Uterus (tissue), 4 donors: ENCODE measurements around the gene RNASEL. TPM values are rescaled to one million over a fixed set of nuclear protein-coding genes. Genes with fewer than 3 reads are reported as not detected.

Source experiments
- DNase-seq, 2 donors: peaks; one replicate each; pipeline ENCODE4 v3.0.0-alpha.2; 2019 to 2020
- H3K27ac ChIP-seq, 2 donors: fragments of 200-600 bp; sonication (generic); 1 replicate in 1 of 2; 2 replicates in 1 of 2; pipeline ENCODE4 v1.5.1; 2016 to 2018
- H3K27me3 ChIP-seq, 2 donors: fragments of 200-600 bp; sonication (generic); one replicate each; pipeline ENCODE4 v1.5.1; 2018 to 2019; ENCODE audit warnings: control low read depth in 1 of 2
- H3K36me3 ChIP-seq, 2 donors: fragments of 200-600 bp; sonication (generic); one replicate each; pipeline ENCODE4 v1.5.1; 2019; ENCODE audit warnings: control low read depth in 1 of 2
- H3K4me1 ChIP-seq, 2 donors: fragments of 200-600 bp; sonication (generic); one replicate each; pipeline ENCODE4 v1.5.1; 2018 to 2019; ENCODE audit warnings: control low read depth in 1 of 2
- H3K4me3 ChIP-seq, 2 donors: fragments of 200-600 bp; sonication (generic); 1 replicate in 1 of 2; 2 replicates in 1 of 2; pipeline ENCODE4 v1.5.1; 2018 to 2019; ENCODE audit warnings: mild to moderate bottlenecking in 1 of 2
- H3K9me3 ChIP-seq, 2 donors: fragments of 200-600 bp; sonication (generic); one replicate each; pipeline ENCODE4 v1.5.1; 2019; ENCODE audit warnings: control low read depth in 1 of 2
- POLR2A ChIP-seq, 2 donors: fragments of 450-650 bp; IDR thresholded peaks; one replicate each; pipeline ENCODE4 v1.6.1; 2016; ENCODE audit warnings: antibody characterized with exemption in 2 of 2, mild to moderate bottlenecking in 1 of 2, moderate library complexity in 1 of 2
- intact Hi-C: fragments of 100-400 bp; cut with DNase I; formaldehyde crosslinking; loops from one replicate; pipeline ENCODE4 v1.15.1; 2023; ENCODE audit warnings: low total_unique reads
- total RNA-seq, 4 donors: library from RNA; depleted of rRNA in 3 of 4; stranded (reverse); fragments of >200 nt in 3 of 4; gene quantifications; one replicate each; pipeline versions ENCODE4 v1.1.0 to v1.2.4, GENCODE V29; 2014 to 2023
- TF ChIP-seq, protein P1 (sequence below), 4 experiments: fragments of 200-600 bp in 2 of 4; fragments of 450-650 bp in 2 of 4; sonication (generic) in 2 of 4; IDR thresholded peaks; one replicate each; pipeline ENCODE4 v1.5.1; 2016 to 2019; ENCODE audit warnings: antibody characterized with exemption in 4 of 4, mild to moderate bottlenecking in 2 of 4, moderate library complexity in 1 of 4
- donor health status: DM: yes; HTN: yes; CAD: no.

The RNASEL gene
- total RNA-seq, 4 donors from 2014 or later: 4.1 to 13.4 (median 6.9) TPM

DNA sequence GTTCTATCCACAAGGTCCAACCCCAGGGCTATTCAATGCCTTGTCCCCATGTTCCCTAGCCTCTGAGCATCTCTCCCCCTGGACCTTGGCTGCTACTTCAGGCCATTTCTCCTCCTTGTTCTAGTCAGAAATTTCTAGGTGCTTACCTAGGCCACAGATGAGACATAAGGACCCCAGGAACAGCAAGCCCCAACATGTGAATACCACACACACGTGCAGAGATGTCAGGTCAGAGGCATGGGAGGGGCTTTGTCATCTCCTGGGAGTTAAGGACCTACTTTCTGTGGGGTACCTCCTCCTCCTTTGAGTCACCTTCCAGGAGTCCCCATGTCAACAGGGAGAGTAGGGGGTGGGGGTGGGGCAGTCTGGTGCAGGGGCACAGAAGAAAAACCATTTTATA is 22.3 kb upstream of the RNASEL start:
- H3K4me1 ChIP-seq: no peaks in the 10 kb centered on the region
- H3K9me3 ChIP-seq: no peaks in the 10 kb centered on the region
- H3K27ac ChIP-seq: no peak overlapping the region
- intact Hi-C loops: no loop called here
- no peaks in the 10 kb centered on the region for H3K36me3 ChIP-seq
- no peak overlapping the region for H3K4me3 ChIP-seq
- TF ChIP-seq, protein P1, sequence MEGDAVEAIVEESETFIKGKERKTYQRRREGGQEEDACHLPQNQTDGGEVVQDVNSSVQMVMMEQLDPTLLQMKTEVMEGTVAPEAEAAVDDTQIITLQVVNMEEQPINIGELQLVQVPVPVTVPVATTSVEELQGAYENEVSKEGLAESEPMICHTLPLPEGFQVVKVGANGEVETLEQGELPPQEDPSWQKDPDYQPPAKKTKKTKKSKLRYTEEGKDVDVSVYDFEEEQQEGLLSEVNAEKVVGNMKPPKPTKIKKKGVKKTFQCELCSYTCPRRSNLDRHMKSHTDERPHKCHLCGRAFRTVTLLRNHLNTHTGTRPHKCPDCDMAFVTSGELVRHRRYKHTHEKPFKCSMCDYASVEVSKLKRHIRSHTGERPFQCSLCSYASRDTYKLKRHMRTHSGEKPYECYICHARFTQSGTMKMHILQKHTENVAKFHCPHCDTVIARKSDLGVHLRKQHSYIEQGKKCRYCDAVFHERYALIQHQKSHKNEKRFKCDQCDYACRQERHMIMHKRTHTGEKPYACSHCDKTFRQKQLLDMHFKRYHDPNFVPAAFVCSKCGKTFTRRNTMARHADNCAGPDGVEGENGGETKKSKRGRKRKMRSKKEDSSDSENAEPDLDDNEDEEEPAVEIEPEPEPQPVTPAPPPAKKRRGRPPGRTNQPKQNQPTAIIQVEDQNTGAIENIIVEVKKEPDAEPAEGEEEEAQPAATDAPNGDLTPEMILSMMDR (IDR thresholded peaks at IDR 0.05): no peak
- TF ChIP-seq POLR2A (IDR thresholded peaks at IDR 0.05): no peak
- H3K27me3 ChIP-seq: no peaks in the 10 kb centered on the region
- no peak for DNase-seq

DNA sequence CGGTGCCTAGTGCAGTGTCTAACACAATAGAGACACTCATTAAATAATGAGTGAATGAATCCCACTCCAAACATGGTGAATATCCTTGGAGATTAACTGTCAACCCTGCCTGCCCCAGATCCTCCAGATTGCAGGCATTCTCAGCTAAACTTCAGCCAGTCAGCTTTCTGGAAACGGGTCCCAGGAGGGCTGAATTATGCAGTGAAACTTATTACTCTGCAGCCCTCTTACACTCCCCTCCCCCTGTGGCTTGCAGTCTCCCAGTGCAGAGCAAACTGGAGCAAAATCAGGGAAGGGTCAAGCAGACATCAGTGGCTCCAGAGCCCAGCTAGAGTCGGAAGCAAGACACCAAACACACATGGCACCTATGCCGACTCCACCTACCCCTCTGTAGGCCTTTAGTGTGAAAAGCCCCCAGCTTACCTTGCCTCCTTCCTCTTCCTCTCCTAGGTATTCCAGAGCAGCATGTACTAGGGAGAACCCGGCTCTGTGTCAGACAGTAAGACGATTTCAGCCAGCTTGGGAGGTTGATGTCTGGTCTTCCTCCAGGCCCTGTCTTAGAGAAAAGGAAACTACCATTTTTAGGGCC is 21.6 kb upstream of the RNASEL start:
- H3K27me3 ChIP-seq: no peaks in the 10 kb centered on the region
- intact Hi-C loops: no loop called here
- no peaks in the 10 kb centered on the region for H3K36me3 ChIP-seq
- no peak overlapping the region for H3K4me3 ChIP-seq
- no peaks in the 10 kb centered on the region for H3K4me1 ChIP-seq
- no peak for TF ChIP-seq POLR2A (IDR thresholded peaks at IDR 0.05)
- TF ChIP-seq, protein P1 (IDR thresholded peaks at IDR 0.05): no peak
- H3K9me3 ChIP-seq: no peaks in the 10 kb centered on the region
- no peak overlapping the region for H3K27ac ChIP-seq
- no peak for DNase-seq

DNA sequence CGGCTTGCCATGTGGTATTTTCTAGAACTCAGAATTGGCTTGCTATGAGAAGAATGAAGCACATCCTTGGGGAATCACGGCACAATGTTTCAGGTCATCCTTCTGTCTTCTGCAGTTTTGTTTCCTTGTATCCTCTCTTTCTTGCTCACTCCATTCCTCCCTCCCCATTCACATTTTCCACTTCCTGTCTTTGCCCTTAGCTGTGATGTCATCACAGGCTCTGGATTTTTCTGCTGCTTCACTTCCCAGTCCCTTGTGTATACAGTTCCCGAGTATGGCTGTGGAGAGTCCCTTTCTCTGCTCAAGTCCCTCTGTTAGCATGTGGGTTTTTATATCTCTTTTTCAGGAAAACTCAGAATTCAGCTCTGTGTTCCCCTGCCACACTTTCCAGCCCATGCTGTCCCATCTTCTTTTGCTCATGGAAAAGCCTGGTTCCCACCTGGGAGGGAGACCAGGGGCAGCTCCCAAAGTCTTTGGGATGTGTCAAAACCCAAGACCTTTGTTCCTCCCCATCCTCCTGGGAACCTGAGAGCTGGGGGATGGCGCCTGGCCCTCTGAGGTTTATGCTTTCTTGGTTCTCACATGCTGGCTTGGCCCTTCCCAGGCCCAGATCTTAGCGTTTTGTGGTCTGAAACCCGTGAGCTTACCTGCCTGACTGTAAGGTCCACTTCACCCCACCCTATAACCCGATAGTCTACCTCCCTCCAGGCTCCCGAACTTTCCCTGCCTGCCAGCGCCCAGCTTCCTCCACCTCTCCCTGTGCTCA is 20.0 kb upstream of the RNASEL start:
- Histone ChIP-seq H3K27ac (no peak overlapping the region), H3K4me1 (peaks cover 0 to under 1% of the 10 kb centered on the region in 2 donors), H3K4me3 (no peak overlapping the region), H3K9me3 (no peaks in the 10 kb centered on the region), H3K27me3 (no peaks in the 10 kb centered on the region), H3K36me3 (no peaks in the 10 kb centered on the region)
- TF ChIP-seq, protein P1 (IDR thresholded peaks at IDR 0.05): no peak
- TF ChIP-seq POLR2A (IDR thresholded peaks at IDR 0.05): no peak
- intact Hi-C loops: no loop called here
- no peak for DNase-seq

DNA sequence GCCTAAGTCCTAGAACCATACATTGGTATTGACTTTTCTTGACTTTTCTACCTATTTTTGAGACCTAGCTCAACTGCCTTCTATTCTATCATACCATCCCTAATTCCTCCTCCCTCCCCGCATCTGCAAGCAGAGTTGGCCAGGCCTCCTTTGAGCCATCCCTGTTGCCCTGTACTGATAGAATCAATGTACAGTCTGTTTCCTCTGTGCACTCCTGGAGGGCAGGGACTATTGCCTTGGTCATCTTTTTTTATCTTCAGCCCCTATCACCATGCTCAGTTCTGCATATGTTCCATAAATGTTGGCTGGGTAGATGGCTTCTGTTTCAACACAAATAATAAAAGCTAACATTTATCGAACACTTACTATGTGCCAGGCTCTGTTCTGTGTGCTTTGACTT is 19.2 kb upstream of the RNASEL start:
- no peaks in the 10 kb centered on the region for H3K27me3 ChIP-seq
- H3K4me1 ChIP-seq: peaks cover 0 to 4% of the 10 kb centered on the region in 2 donors
- no peak overlapping the region for H3K27ac ChIP-seq
- no peaks in the 10 kb centered on the region for H3K36me3 ChIP-seq
- intact Hi-C loops: no loop called here
- no peak for DNase-seq
- no peaks in the 10 kb centered on the region for H3K9me3 ChIP-seq
- H3K4me3 ChIP-seq: no peak overlapping the region
- TF ChIP-seq POLR2A (IDR thresholded peaks at IDR 0.05): no peak
- TF ChIP-seq, protein P1 (IDR thresholded peaks at IDR 0.05): no peak

DNA sequence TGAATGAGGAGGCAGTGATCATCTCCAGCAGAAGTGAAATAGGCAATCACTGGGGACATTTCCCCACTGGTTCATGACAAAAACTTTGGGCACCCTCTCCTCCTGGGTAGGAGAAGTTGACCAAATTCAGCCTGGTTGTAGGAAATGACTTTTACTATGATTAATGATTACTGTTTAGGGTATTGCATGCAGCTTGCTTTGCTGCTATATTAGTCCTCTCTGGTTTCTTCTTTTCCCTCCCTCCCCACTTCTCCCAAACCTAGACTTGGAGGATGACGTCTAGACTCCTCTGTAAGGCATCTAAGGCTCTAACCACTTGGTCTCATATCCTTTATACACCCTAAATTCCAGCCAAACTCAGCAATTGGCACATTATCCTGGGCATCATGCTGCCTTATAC is 18.5 kb upstream of the RNASEL start:
- H3K27ac ChIP-seq: no peak overlapping the region
- no peaks in the 10 kb centered on the region for H3K27me3 ChIP-seq
- intact Hi-C loops: no loop called here
- no peak overlapping the region for H3K4me3 ChIP-seq
- DNase-seq: no peak
- H3K9me3 ChIP-seq: no peaks in the 10 kb centered on the region
- TF ChIP-seq POLR2A (IDR thresholded peaks at IDR 0.05): no peak
- TF ChIP-seq, protein P1 (IDR thresholded peaks at IDR 0.05): no peak
- no peaks in the 10 kb centered on the region for H3K36me3 ChIP-seq
- peaks cover 0 to 4% of the 10 kb centered on the region in 2 donors for H3K4me1 ChIP-seq
